Mesodermal cell (in vitro differentiated cells): ENCODE data around the gene ADARB2.

Experiments used
- H3K27ac ChIP-seq: 2 replicates; pipeline ENCODE4 v1.7.0; 2013; ENCODE audit warnings: mild to moderate bottlenecking, low read depth, low read length, moderate library complexity; ENCODE audit not compliant: severe bottlenecking
- H3K36me3 ChIP-seq: 2 replicates; pipeline ENCODE4 v1.7.1; 2013; ENCODE audit warnings: mild to moderate bottlenecking, low read length, moderate library complexity; ENCODE audit not compliant: control insufficient read depth, insufficient read depth
- H3K4me1 ChIP-seq: one replicate; pipeline ENCODE4 v1.7.1; 2013; ENCODE audit warnings: mild to moderate bottlenecking, low read length; ENCODE audit not compliant: insufficient read depth, control insufficient read depth, poor library complexity, severe bottlenecking
- H3K4me3 ChIP-seq: 2 replicates; pipeline ENCODE4 v1.7.0; 2013; ENCODE audit warnings: low read length, control low read depth, mild to moderate bottlenecking; ENCODE audit not compliant: insufficient read depth, poor library complexity, severe bottlenecking; ENCODE audit errors: extremely low read depth
- H3K9me3 ChIP-seq: 2 replicates; pipeline ENCODE4 v1.7.1; 2013; ENCODE audit warnings: mild to moderate bottlenecking, low read length, moderate library complexity; ENCODE audit not compliant: control insufficient read depth
- WGBS, 2 experiments: methylation state at CpG; one replicate each; pipeline ENCODE4 v1.1.5; 2013; ENCODE audit warnings: missing lambda C conversion rate in 2 of 2; ENCODE audit not compliant: insufficient coverage in 2 of 2; 5-methylcytosine and 5-hydroxymethylcytosine counted together

The ADARB2 gene

DNA sequence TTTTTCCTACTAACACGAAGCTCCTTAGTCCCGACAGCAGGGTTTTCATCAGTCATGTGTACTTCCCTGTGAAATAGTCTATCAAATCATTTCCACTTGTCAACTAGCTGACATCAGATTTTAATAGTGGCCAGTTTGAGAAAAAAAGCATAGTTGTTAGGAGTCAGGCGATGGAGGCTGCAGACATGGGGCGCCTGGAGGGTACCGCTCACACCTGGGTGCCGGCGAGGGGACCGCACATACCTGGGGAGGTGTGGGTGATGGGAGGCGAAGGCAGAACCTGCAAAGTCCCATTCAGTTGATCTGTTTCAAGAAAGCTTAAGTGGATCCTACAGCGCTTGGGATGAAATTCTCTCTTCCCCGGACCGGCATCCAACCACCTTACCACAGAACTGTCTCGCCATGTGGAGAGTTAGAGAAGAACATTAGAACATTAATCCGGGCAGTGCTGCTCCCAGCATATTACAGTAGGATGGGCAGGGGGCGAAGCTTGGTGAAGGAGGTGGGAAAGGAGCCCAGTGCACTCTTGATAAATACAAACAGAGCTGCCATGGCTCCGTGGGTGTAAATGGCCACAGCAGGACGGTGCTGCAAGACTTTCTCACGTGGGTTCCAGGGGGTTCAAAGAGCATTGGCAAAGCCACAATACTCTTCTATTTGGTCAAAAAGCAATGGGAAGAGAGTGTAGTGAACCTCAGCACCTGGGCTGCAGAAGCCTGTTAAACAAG, 24.2 kb downstream of the ADARB2 start:
- 91 to 95% methylated on average over 12 to 13 of the region's 18 CpGs for WGBS, 2 experiments
- no peak overlapping the region for H3K4me3 ChIP-seq
- H3K9me3 ChIP-seq = no peaks in the 10 kb centered on the region
- no peak overlapping the region for H3K27ac ChIP-seq
- H3K36me3 ChIP-seq = no peaks in the 10 kb centered on the region
- no peaks in the 10 kb centered on the region for H3K4me1 ChIP-seq

DNA sequence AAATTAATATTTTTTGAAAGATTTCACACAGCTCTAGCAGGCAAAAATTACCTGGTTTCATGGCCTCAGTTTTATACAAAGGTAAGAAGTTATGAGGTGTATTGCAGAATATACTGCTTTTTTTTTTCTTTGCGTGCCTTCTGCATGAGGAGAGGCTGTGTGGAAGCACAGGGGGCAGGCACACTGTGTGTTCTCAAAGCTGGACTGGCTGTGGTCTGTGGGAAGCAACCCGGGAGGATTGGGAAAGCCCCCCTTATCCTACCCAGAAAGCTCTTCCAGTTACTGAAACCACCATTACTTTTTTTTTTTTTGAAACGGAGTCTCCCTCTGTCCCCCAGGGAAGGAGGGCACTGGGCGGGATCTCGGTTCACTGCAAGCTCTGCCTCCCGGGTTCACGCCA, 25.0 kb downstream of the ADARB2 start:
- H3K9me3 ChIP-seq = no peaks in the 10 kb centered on the region
- no peak overlapping the region for H3K27ac ChIP-seq
- no CpG with 5 or more reads among the region's 7 CpGs for whole genome bisulfite sequencing, 2 experiments
- H3K4me3 ChIP-seq = no peak overlapping the region
- H3K36me3 ChIP-seq = no peaks in the 10 kb centered on the region
- H3K4me1 ChIP-seq = no peaks in the 10 kb centered on the region

DNA sequence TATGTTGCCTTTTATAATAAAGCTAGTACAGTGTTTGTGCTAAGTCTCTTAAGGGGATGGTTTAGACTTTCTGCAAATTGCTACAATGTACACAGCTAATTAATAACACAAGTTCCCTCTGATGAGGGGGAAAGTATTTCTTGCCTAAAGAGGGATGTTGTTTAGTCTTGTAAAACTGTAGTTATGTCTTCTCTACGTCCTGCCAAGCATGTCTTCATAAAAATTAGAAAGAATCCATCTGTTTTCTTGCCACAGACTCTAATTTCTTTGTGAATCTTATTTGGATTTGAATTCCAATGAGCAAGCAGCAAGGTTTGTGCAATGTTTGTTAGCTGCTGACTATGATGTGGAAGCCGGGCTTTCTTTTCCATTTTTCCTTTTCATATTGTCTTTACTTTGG, 28.2 kb downstream of the ADARB2 start:
- Histone ChIP-seq H3K9me3 (no peaks in the 10 kb centered on the region), H3K4me1 (no peaks in the 10 kb centered on the region), H3K27ac (no peak overlapping the region), H3K36me3 (no peaks in the 10 kb centered on the region), H3K4me3 (no peak overlapping the region)
- WGBS, 2 experiments = no CpG with 5 or more reads among the region's 2 CpGs

DNA sequence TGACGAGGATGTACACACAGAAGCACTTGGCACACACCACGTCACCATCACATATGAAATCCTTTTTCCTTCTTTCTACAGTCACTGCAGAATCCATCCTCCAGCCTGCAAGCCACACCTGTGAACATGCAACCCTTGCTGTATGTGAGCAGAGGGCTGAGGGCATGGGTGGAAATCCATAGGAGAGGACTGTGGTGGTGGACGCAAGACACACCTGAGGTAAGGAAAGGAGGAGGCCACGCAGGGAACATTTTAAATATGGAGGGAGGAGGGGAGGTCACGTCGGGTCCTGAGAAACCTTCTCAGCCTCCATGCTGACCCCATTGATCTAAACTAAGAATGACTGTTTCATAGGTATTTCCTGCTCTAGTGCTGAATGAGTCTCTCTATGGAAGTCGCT, 28.6 kb downstream of the ADARB2 start:
- Histone ChIP-seq H3K27ac (no peak overlapping the region), H3K9me3 (peaks cover 2% of the 10 kb centered on the region), H3K36me3 (no peaks in the 10 kb centered on the region), H3K4me1 (no peaks in the 10 kb centered on the region), H3K4me3 (no peak overlapping the region)
- WGBS, 2 experiments = 89% methylated on average over 2 of the region's 7 CpGs; no CpG with 5 or more reads in 1 of the 2 experiments

DNA sequence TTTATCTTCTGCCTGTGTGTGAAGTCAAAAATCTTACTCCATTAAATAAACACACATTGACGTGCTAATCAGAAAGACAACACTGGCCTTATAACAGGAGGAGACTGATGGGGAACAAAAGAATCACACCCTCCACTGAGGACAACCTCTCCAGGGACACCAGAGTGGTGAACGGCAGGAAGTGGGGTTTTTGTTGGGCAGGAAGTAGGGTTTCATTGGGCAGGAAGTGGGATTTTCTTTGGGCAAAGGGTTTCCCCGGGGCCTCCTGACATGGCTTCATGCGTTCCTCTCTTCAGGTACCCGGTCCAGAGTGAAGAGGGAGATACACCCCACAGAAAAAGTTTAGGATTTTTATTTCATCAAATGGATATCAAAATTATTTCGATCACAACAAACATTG, 30.6 kb downstream of the ADARB2 start:
- peaks cover 10% of the 10 kb centered on the region for H3K9me3 ChIP-seq
- no peaks in the 10 kb centered on the region for H3K36me3 ChIP-seq
- H3K4me3 ChIP-seq = no peak overlapping the region
- H3K27ac ChIP-seq = no peak overlapping the region
- H3K4me1 ChIP-seq = no peaks in the 10 kb centered on the region
- 75% methylated on average over 4 of the region's 6 CpGs; no CpG with 5 or more reads in 1 of the 2 experiments for WGBS, 2 experiments

DNA sequence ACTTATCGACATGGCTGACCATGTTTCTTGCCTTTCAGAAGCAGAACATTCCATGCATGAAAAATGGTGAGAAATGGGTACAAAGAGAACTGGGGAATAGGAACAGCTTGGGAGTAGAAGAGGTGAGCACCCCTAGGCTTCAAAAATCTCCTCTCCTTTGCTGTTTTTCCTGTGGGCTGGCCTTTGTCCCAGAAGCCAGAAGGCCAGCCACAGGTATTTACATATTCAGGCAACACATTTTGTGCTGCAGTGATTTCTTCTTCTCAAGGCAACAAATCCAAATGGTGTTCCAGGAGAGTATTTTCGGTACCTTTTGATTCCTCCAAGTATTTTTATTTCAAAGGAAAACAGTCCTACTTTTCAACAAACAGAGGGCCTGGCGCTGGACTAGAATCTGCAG, 31.1 kb downstream of the ADARB2 start:
- Histone ChIP-seq H3K4me1 (no peaks in the 10 kb centered on the region), H3K9me3 (peaks cover 10% of the 10 kb centered on the region), H3K27ac (no peak overlapping the region), H3K36me3 (no peaks in the 10 kb centered on the region), H3K4me3 (no peak overlapping the region)
- 100% methylated on average over 1 of the region's 3 CpGs; no CpG with 5 or more reads in 1 of the 2 experiments for WGBS, 2 experiments

DNA sequence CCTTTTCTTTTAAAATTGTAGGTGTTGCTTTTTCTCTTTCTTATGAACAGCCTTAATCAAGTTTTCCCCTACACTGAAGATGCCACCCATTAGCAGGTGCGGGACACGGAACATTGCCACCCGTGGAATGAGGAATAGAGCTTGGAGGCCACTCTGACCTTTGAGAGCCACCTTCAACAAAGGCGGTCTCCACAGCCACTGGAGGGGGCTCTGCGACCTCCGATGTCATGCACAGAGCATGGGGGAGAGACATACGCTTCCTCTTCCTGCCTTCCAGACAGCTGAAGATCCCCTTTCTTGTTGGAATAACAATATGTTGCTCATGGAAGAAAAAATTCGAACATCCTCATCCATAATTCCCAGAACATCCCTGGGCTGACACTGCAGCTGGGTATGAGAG, 39.1 kb downstream of the ADARB2 start:
- Histone ChIP-seq H3K4me1 (no peaks in the 10 kb centered on the region), H3K36me3 (no peaks in the 10 kb centered on the region), H3K4me3 (no peak overlapping the region), H3K27ac (no peak overlapping the region), H3K9me3 (peaks cover 2% of the 10 kb centered on the region)
- WGBS, 2 experiments = 84 to 85% methylated on average over 6 of the region's 8 CpGs

DNA sequence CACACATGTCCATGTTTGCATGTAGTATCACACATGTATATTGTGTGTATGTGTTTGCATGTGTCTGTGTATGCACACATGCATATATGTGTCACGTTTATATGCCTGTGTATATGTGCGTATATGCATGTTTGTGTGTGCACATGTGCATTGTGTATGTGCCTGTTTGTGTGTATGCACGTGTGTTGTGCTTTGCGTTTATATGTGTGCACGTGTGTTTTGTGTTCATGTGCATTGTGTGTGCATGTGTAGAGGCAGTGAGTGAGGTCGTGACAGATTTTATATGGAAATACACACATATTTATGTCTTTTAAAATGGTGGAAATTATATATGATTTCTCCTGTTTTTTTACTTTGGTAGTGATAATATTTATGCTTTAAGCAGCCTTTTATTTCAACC, 41.2 kb downstream of the ADARB2 start:
- Histone ChIP-seq H3K36me3 (no peaks in the 10 kb centered on the region), H3K4me1 (no peaks in the 10 kb centered on the region), H3K4me3 (no peak overlapping the region), H3K27ac (no peak overlapping the region), H3K9me3 (no peaks in the 10 kb centered on the region)
- 91 to 94% methylated on average over 2 to 5 of the region's 6 CpGs for WGBS, 2 experiments

DNA sequence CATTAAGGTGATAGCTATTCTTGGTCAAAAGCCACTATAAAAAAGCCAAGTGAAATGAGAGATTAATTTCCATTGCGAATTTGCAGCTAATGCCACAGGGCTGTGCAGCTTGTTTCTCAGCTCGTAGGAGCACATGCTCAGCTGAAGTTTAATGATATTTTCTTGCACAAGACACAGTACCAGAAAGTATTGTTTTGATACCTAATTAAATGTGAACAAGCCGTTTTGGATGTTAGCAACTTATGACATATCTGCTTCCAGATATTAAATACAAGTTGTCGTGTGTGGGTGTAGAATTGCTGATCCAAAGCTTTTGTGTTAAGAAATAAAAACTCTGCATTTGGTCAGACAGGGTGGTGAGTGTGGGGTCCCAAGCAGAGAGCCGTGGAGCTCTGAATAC, 47.2 kb downstream of the ADARB2 start:
- WGBS, 2 experiments = 90 to 100% methylated on average over 1 to 4 of the region's 5 CpGs
- peaks cover 6% of the 10 kb centered on the region for H3K9me3 ChIP-seq
- no peak overlapping the region for H3K27ac ChIP-seq
- H3K4me3 ChIP-seq = no peak overlapping the region
- H3K36me3 ChIP-seq = no peaks in the 10 kb centered on the region
- H3K4me1 ChIP-seq = peaks cover 3% of the 10 kb centered on the region

DNA sequence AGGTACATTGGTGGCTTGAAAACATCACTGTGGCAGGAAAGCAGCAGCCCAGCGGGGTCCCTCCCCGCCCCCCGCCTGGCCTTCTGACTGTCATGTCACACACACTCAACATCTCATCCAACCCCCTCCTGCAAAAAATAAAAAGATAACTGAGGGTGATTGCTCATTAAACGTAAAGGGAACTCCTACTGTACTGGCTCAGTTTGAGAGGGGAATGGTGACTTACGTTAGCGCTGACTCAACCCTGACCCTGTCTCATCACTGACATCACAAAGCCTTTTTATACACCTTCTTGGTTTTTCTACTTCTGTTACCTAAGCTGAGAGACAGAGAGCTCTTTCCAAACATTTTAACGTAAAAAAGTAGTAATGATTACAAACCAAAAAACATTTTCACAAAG, 48.8 kb downstream of the ADARB2 start:
- no peak overlapping the region for H3K27ac ChIP-seq
- no CpG with 5 or more reads among the region's 7 CpGs for WGBS, 2 experiments
- no peaks in the 10 kb centered on the region for H3K36me3 ChIP-seq
- H3K4me1 ChIP-seq = peaks cover 3% of the 10 kb centered on the region
- no peak overlapping the region for H3K4me3 ChIP-seq
- peaks cover 6% of the 10 kb centered on the region for H3K9me3 ChIP-seq

DNA sequence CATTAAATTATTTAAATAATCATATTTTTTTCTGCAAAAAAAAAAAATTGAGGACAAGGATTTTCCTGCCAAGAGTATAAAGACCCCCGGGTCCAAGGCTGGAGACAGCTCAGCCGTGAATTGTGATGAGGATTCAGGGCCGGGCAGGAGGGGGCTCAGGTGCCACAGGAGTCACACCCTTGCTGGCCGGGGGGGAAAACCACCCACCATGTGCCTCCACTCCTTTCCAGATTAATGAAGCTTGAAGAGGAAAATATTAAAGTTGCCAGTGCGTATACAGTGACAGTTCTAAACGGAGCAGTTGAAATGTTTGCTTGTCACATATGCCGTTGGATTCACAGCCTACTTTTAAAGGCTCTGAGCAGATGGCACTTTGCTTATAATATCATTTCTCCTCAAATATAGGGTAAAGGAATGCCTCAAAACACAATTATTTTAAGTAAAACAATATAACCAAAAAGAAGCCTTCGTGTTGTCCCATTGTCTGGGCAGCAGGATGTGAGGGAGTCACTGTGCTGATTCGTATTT, 49.6 kb downstream of the ADARB2 start:
- Histone ChIP-seq H3K36me3 (no peaks in the 10 kb centered on the region), H3K9me3 (peaks cover 6% of the 10 kb centered on the region), H3K27ac (no peak overlapping the region), H3K4me3 (no peak overlapping the region), H3K4me1 (peaks cover 3% of the 10 kb centered on the region)
- WGBS, 2 experiments = 78 to 93% methylated on average over 3 to 7 of the region's 9 CpGs
